Ovary (tissue), 9 donors: Measurements from ENCODE around the gene GRAP2. TPM values are rescaled to one million over a fixed set of nuclear protein-coding genes. Genes with fewer than 3 reads are reported as not detected.

Experiments used
- DNase-seq, 5 donors: peaks; one replicate each; pipeline ENCODE4 v3.0.0-alpha.2; 2019 to 2020
- H3K27ac ChIP-seq, 2 donors: fragments of 200-600 bp; one replicate each; pipeline versions ENCODE4 v1.5.1 to v1.8.0; 2019 to 2022
- H3K27me3 ChIP-seq: fragments of 200-600 bp; one replicate; pipeline ENCODE4 v1.8.0; 2022
- H3K36me3 ChIP-seq: fragments of 200-600 bp; sonication (generic); one replicate; pipeline ENCODE4 v1.5.1; 2019
- H3K4me1 ChIP-seq: one replicate; pipeline ENCODE4 v1.8.1; 2013; ENCODE audit warnings: mild to moderate bottlenecking, moderate library complexity; ENCODE audit not compliant: insufficient read depth
- H3K4me3 ChIP-seq: fragments of 200-600 bp; sonication (generic); one replicate; pipeline ENCODE4 v1.5.1; 2017
- H3K9me3 ChIP-seq, 2 donors: fragments of 200-600 bp in 1 of 2; sonication (generic) in 1 of 2; one replicate each; pipeline versions ENCODE4 v1.5.1 to v1.8.1; 2013 to 2019; ENCODE audit warnings: mild to moderate bottlenecking in 1 of 2, moderate library complexity in 1 of 2
- CTCF ChIP-seq, 3 donors: fragments of 450-650 bp in 2 of 3; fragments of 200-600 bp in 1 of 3; IDR thresholded peaks; one replicate each; pipeline versions ENCODE4 v1.5.1 to v1.8.0; 2016 to 2022; ENCODE audit warnings: antibody characterized with exemption in 3 of 3, mild to moderate bottlenecking in 1 of 3
- EP300 ChIP-seq: sonication (generic); formaldehyde crosslinking; IDR thresholded peaks from one replicate; pipeline ENCODE4 v1.6.1; 2017; ENCODE audit warnings: antibody characterized with exemption
- POLR2A ChIP-seq: fragments of 450-650 bp; IDR thresholded peaks from one replicate; pipeline ENCODE4 v1.6.1; 2017; ENCODE audit warnings: antibody characterized with exemption, mild to moderate bottlenecking, moderate library complexity
- WGBS, 3 donors: extraction: QIAGEN DNeasy Blood & Tissue Kit in 1 of 3; methylation state at CpG; one replicate each; pipeline versions ENCODE4 v1.1.5 to v1.1.7; 2013 to 2017; 5-methylcytosine and 5-hydroxymethylcytosine counted together
- intact Hi-C, 4 donors: fragments of 100-400 bp; cut with DNase I; formaldehyde crosslinking; loops; one replicate each; pipeline versions ENCODE4 v1.11.0 to v1.15.1; 2022 to 2023
- polyA plus RNA-seq, 2 donors: library from polyadenylated mRNA; stranded (reverse); fragments of 200-250 nt in 1 of 2; fragments of 350-450 nt in 1 of 2; fragmentation: Illumina TruSeq in 1 of 2; extraction: RNeasy Lipid Tissue Mini Kit (QIAGEN cat#74804) in 1 of 2; gene quantifications; one replicate each; pipeline ENCODE4 v1.2.3, GENCODE V29; 2013 to 2014
- total RNA-seq, 7 donors: library from RNA; depleted of rRNA in 2 of 7; stranded (reverse); fragments of >200 nt in 2 of 7; fragmentation: NEBNext Ultra II Directional in 3 of 7; extraction: Animal tissue kit (Norgen Biotek cat#: 25700) in 3 of 7; gene quantifications; one replicate each; pipeline versions ENCODE4 v1.1.0 to v1.2.4, GENCODE V29; 2016 to 2023
- donor health status: DM: no; HTN: no; CAD: no; lungs with moderate emphysema.
- donor health status: DM: no; HTN: no; CAD: no.
- donor health status: Bipolar disorder and iron deficiency.
- donor health status: DM: yes; HTN: yes; CAD: no.
- donor health status: DM: no; HTN: no; CAD: no.
- donor health status: DM: yes; HTN: yes; CAD: no.

GRAP2 gene
- total and polyA plus RNA-seq, 9 donors = 0.46 to 2.0 (median 0.75) TPM; not detected in 1

GRCh38 chr22:39905687-39906086, 4.8 kb downstream of the GRAP2 start:
- TF ChIP-seq POLR2A (no peak), CTCF (IDR thresholded peaks at IDR 0.05) (no peak), EP300 (no peak)
- H3K36me3 ChIP-seq = no peaks in the 10 kb centered on the region
- H3K27ac ChIP-seq = no peak overlapping the region
- intact Hi-C loops = no loop called here
- WGBS, 3 donors = 84 to 87% (median 86%) methylated on average over 3 of the region's 3 CpGs
- H3K4me3 ChIP-seq = no peak overlapping the region
- H3K27me3 ChIP-seq = no peaks in the 10 kb centered on the region
- no peak for DNase-seq
- no peaks in the 10 kb centered on the region for H3K9me3 ChIP-seq
- H3K4me1 ChIP-seq = no peaks in the 10 kb centered on the region

DNA sequence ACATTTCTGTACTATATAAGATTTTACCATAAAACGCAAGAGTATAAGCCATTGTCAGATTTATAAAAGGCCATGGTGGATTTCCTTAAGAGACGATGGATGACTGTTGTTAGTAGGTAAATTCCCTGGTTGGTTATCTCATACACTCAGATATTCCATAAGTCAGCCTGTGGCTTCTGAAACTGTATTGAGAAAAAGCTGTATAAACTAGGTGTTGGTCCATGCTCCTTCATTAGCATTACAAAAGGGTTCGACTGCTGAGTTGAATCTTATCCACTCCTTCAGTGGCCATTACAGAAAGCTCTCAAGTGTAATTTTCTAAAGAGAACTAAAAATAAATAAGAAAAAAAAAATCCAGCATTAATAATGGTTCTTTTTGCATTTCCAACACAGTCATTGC, 5.3 kb downstream of the GRAP2 start:
- no peaks in the 10 kb centered on the region for H3K9me3 ChIP-seq
- H3K27ac ChIP-seq = no peak overlapping the region
- intact Hi-C loops = no loop called here
- no peaks in the 10 kb centered on the region for H3K4me1 ChIP-seq
- H3K4me3 ChIP-seq = no peak overlapping the region
- no peak for DNase-seq
- no peak for TF ChIP-seq EP300
- TF ChIP-seq CTCF (IDR thresholded peaks at IDR 0.05) = no peak
- TF ChIP-seq POLR2A = no peak
- H3K36me3 ChIP-seq = no peaks in the 10 kb centered on the region
- no peaks in the 10 kb centered on the region for H3K27me3 ChIP-seq
- WGBS, 3 donors = 76 to 79% (median 78%) methylated on average over 3 of the region's 3 CpGs

DNA sequence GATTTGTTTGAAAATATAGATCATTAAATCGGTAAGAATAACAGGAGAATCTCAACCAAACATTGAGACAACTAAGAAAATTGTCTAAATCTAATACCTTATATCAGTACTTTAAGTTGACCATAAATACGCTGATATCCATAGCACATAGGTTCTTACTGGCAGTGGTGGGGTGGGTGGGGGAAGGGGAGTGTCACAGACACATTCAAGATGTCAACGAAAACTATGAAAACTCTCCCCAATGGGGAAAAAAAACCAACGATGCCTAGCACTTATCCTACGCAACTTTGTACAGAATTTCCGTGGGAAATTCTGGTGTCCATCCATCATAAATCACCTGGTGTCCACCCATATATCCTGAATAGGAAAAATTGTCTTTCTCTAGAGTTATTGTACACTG, 6.2 kb downstream of the GRAP2 start:
- Histone ChIP-seq H3K9me3 (no peaks in the 10 kb centered on the region), H3K4me1 (no peaks in the 10 kb centered on the region), H3K27me3 (no peaks in the 10 kb centered on the region), H3K36me3 (no peaks in the 10 kb centered on the region), H3K4me3 (no peak overlapping the region), H3K27ac (no peak overlapping the region)
- 85 to 87% (median 86%) methylated on average over 6 of the region's 6 CpGs for WGBS, 3 donors
- no peak for TF ChIP-seq CTCF (IDR thresholded peaks at IDR 0.05)
- no peak for TF ChIP-seq EP300
- no peak for TF ChIP-seq POLR2A
- no peak for DNase-seq
- intact Hi-C loops = no loop called here

DNA sequence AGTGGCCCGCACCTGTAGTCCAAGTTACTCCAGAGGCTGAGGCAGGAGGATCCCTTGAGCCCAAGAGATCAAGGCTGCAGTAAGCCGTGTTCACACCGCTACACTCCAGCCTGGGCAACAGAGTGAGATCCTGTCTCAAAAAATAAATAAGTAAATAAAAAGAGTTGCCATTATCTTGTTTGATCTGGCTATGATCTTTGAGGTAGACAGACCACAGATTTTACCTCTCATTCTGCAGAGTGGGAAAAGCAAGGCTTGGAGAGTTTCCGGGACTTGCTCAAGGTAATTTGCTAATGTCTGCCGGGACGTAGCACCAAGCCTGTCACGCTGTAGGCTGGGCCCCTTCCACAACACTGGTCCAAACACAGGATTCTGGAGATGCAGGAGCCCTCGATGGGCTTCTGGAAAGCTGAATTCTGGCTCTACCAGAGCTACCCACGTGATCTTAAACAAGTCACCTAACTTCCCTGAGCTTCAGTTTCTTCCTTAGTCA, 6.8 kb downstream of the GRAP2 start:
- WGBS, 3 donors = 81 to 85% (median 84%) methylated on average over 9 of the region's 9 CpGs
- Histone ChIP-seq H3K4me1 (no peaks in the 10 kb centered on the region), H3K9me3 (no peaks in the 10 kb centered on the region), H3K27ac (no peak overlapping the region), H3K27me3 (no peaks in the 10 kb centered on the region), H3K36me3 (no peaks in the 10 kb centered on the region), H3K4me3 (no peak overlapping the region)
- TF ChIP-seq POLR2A (no peak), EP300 (no peak), CTCF (IDR thresholded peaks at IDR 0.05) (no peak)
- DNase-seq = no peak
- intact Hi-C loops = no loop called here

GRCh38 chr22:39908136-39908535, 7.3 kb downstream of the GRAP2 start:
- 78 to 84% (median 83%) methylated on average over 2 of the region's 2 CpGs for WGBS, 3 donors
- no peaks in the 10 kb centered on the region for H3K4me1 ChIP-seq
- intact Hi-C loops = no loop called here
- no peak for TF ChIP-seq POLR2A
- no peak overlapping the region for H3K4me3 ChIP-seq
- H3K36me3 ChIP-seq = no peaks in the 10 kb centered on the region
- H3K9me3 ChIP-seq = no peaks in the 10 kb centered on the region
- no peak for DNase-seq
- H3K27ac ChIP-seq = no peak overlapping the region
- H3K27me3 ChIP-seq = no peaks in the 10 kb centered on the region
